ENCODE measurements around the gene TPSD1. TPM values are rescaled to one million over a fixed set of nuclear protein-coding genes. Genes with fewer than 3 reads are reported as not detected.

The TPSD1 gene
- total RNA-seq, 1 experiment from 2014 or later: not detected

- Histone ChIP-seq H3T11ph (ENCODE audit: low read length) (no peak overlapping the region), H3K4me1 (ENCODE audit: insufficient read depth, low read length) (peaks cover 2% of the 10 kb centered on the region; the same call in 1 of the 2 replicates), H3K23me2 (ENCODE audit: insufficient read length, low read depth, low read length, poor library complexity, severe bottlenecking) (no peaks in the 10 kb centered on the region), H2BK120ac (ENCODE audit: low read depth, low read length, poor library complexity, severe bottlenecking) (no peak overlapping the region), H3K9ac (ENCODE audit: extremely low read depth, insufficient read length, low read length) (no peak overlapping the region), H2AK5ac (ENCODE audit: insufficient read length, low read length) (no peak overlapping the region), H3K79me2 (ENCODE audit: insufficient read depth, low read length) (no peaks in the 10 kb centered on the region), H3K79me1 (ENCODE audit: insufficient read depth, low read depth, low read length, poor library complexity, severe bottlenecking) (no peaks in the 10 kb centered on the region), H3K14ac (ENCODE audit: insufficient read depth, low read length) (no peak overlapping the region), H3K9me3 (ENCODE audit: control insufficient read depth, low read depth, low read length) (no peaks in the 10 kb centered on the region), H2BK5ac (ENCODE audit: insufficient read length, low read length) (no peak overlapping the region), H4K91ac (ENCODE audit: insufficient read length, low read depth, low read length) (no peak overlapping the region), H4K8ac (replicated peaks; ENCODE audit: insufficient read length, low read depth, low read length) (no peak overlapping the region), H2AFZ (ENCODE audit: low read length) (no peak overlapping the region), H2BK12ac (ENCODE audit: insufficient read length, low read depth, low read length) (no peak overlapping the region), H4K5ac (ENCODE audit: insufficient read length, low read depth, low read length) (no peak overlapping the region), H2BK20ac (ENCODE audit: low read depth, low read length, poor library complexity, severe bottlenecking) (no peak overlapping the region), H3K18ac (ENCODE audit: insufficient read length, low read depth, low read length) (no peak overlapping the region), H3K27me3 (ENCODE audit: insufficient read depth, low read length) (peaks cover 7% of the 10 kb centered on the region; the same call in 1 of the 2 replicates), H4K20me1 (ENCODE audit: control insufficient read depth, insufficient read depth, insufficient read length) (no peaks in the 10 kb centered on the region), H3K56ac (ENCODE audit: insufficient read length, low read depth, low read length) (no peak overlapping the region), H3K4me2 (ENCODE audit: insufficient read depth, insufficient read length, low read length) (no peak overlapping the region), H2BK15ac (ENCODE audit: low read depth, low read length) (no peak overlapping the region), H3K4ac (ENCODE audit: low read depth, low read length) (no peak overlapping the region), H3K23ac (ENCODE audit: insufficient read length, low read depth, low read length) (no peak overlapping the region), H3K27ac (ENCODE audit: insufficient read length, low read depth, low read length) (no peak overlapping the region)
- Mint-ChIP-seq H3K27me3 (ENCODE audit: low read depth) (peaks cover 59% of the 10 kb centered on the region), H3K27ac (peak overlapping the region in 1 of 3 experiments; percentile 68; a peak in 2 of 7 replicates), H3K36me3 (ENCODE audit: insufficient read depth in 1 of 3, low read depth in 3 of 3) (no peaks in the 10 kb centered on the region), H3K9me3 (no peaks in the 10 kb centered on the region), H3K4me3 (no peak overlapping the region), H3K4me1 (peaks cover 38 to 47% of the 10 kb centered on the region in 2 experiments)
- TF ChIP-seq CTCF (conservative IDR thresholded peaks at IDR 0.05): no peak
- no CpG with 5 or more reads among the region's 11 CpGs for WGBS (ENCODE audit: extremely low coverage, insufficient read length, low lambda C conversion rate)
- no peak for DNase-seq
Measured at GRCh38 chr16:1293921-1294656, 38.2 kb downstream of the TPSD1 start.
